Activated CD8-positive, alpha-beta T cell treated with anti-CD3 and anti-CD28 coated beads for 36 hours (primary cell): ENCODE results near the gene PTPRN2. TPM values are rescaled to one million over a fixed set of nuclear protein-coding genes. Genes with fewer than 3 reads are reported as not detected.

ENCODE experiments used
- ATAC-seq: fragments of 200-7000 bp; cut with Tn5 transposase; one replicate; pipeline ENCODE4 v1.10.0; 2021; ENCODE audit warnings: mild to moderate bottlenecking, moderate library complexity
- CTCF ChIA-PET: fragments of 350-600 bp; sonication (Branson Sonifier 250); formaldehyde crosslinking; loops from one replicate; lab custom pipeline; 2021; ENCODE audit warnings: antibody characterized with exemption; lab: Charles Lee
- POLR2A ChIA-PET: fragments of 350-600 bp; sonication (Branson Sonifier 250); formaldehyde crosslinking; loops from one replicate; lab custom pipeline; 2021; ENCODE audit warnings: antibody characterized with exemption; lab: Charles Lee
- DNase-seq: peaks from one replicate; pipeline ENCODE4 v3.0.0-alpha.2; 2020
- H3K27ac Mint-ChIP-seq: one replicate; pipeline ENCODE4 v1.8.0; 2021; ENCODE audit warnings: mild to moderate bottlenecking, mixed read lengths
- H3K27me3 Mint-ChIP-seq: one replicate; pipeline ENCODE4 v1.8.0; 2021; ENCODE audit warnings: mixed read lengths
- H3K36me3 Mint-ChIP-seq: one replicate; pipeline ENCODE4 v1.8.0; 2021; ENCODE audit warnings: low read depth, mixed read lengths
- H3K4me1 Mint-ChIP-seq: one replicate; pipeline ENCODE4 v1.8.0; 2021; ENCODE audit warnings: low read depth, mixed read lengths
- H3K4me3 Mint-ChIP-seq: one replicate; pipeline ENCODE4 v1.8.0; 2021; ENCODE audit warnings: mild to moderate bottlenecking, moderate library complexity, mixed read lengths
- H3K9me3 Mint-ChIP-seq: one replicate; pipeline ENCODE4 v1.8.0; 2021; ENCODE audit warnings: mixed read lengths
- intact Hi-C: fragments of 100-400 bp; cut with micrococcal nuclease; formaldehyde crosslinking; loops from one replicate; pipeline ENCODE4 v1.10.0; 2022
- total RNA-seq, 2 experiments: library from RNA; stranded (reverse); gene quantifications; one replicate each; pipeline ENCODE4 v1.2.3, GENCODE V29; 2021
- TF ChIP-seq, protein P1 (sequence below): fragments of 200-600 bp; IDR thresholded peaks from one replicate; pipeline ENCODE4 v1.8.0; 2022; ENCODE audit warnings: antibody characterized with exemption, mild to moderate bottlenecking

Gene PTPRN2
- total RNA-seq, 2 experiments from 2014 or later: 0.49 to 0.65 TPM

DNA sequence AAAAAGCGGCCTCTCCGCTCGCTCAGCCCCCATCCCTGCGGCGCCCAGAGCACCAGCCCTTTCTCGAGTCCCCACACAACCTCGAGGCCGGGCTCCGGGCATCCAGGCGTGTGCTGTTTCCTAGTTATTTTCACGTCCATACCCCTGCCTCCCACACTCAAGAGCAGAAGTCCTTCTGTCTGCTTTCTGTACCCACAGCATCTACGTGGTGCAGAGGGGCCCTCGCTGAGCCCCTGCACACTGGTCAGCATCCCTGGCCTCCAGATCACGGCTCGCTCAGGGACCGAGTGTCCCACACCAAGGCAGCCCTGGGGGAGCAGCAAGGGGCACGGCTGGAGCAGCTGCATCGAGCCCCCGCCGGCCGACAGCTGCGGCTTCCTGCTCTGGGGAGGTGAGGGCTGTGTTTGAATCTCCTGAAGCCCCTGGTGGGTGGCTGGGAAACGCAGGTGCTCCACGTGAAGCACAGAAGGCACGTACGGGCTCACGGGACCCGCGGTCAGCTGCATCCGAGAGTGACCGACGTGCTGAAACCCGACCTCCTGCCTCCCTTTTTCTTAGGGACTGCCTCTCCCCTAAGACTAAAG lies 917.8 kb downstream of the PTPRN2 start:
- intact Hi-C loops: no loop called here
- no peak overlapping the region for H3K4me3 Mint-ChIP-seq
- peak; percentile 28 for DNase-seq
- peak; percentile 45 for ATAC-seq
- H3K27me3 Mint-ChIP-seq: peaks cover 19% of the 10 kb centered on the region
- H3K9me3 Mint-ChIP-seq: no peaks in the 10 kb centered on the region
- CTCF ChIA-PET: no interaction called here
- no peak overlapping the region for H3K27ac Mint-ChIP-seq
- TF ChIP-seq, protein P1, sequence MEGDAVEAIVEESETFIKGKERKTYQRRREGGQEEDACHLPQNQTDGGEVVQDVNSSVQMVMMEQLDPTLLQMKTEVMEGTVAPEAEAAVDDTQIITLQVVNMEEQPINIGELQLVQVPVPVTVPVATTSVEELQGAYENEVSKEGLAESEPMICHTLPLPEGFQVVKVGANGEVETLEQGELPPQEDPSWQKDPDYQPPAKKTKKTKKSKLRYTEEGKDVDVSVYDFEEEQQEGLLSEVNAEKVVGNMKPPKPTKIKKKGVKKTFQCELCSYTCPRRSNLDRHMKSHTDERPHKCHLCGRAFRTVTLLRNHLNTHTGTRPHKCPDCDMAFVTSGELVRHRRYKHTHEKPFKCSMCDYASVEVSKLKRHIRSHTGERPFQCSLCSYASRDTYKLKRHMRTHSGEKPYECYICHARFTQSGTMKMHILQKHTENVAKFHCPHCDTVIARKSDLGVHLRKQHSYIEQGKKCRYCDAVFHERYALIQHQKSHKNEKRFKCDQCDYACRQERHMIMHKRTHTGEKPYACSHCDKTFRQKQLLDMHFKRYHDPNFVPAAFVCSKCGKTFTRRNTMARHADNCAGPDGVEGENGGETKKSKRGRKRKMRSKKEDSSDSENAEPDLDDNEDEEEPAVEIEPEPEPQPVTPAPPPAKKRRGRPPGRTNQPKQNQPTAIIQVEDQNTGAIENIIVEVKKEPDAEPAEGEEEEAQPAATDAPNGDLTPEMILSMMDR: no peak
- H3K4me1 Mint-ChIP-seq: peaks cover 27% of the 10 kb centered on the region
- no peaks in the 10 kb centered on the region for H3K36me3 Mint-ChIP-seq
- POLR2A ChIA-PET: no interaction called here

DNA sequence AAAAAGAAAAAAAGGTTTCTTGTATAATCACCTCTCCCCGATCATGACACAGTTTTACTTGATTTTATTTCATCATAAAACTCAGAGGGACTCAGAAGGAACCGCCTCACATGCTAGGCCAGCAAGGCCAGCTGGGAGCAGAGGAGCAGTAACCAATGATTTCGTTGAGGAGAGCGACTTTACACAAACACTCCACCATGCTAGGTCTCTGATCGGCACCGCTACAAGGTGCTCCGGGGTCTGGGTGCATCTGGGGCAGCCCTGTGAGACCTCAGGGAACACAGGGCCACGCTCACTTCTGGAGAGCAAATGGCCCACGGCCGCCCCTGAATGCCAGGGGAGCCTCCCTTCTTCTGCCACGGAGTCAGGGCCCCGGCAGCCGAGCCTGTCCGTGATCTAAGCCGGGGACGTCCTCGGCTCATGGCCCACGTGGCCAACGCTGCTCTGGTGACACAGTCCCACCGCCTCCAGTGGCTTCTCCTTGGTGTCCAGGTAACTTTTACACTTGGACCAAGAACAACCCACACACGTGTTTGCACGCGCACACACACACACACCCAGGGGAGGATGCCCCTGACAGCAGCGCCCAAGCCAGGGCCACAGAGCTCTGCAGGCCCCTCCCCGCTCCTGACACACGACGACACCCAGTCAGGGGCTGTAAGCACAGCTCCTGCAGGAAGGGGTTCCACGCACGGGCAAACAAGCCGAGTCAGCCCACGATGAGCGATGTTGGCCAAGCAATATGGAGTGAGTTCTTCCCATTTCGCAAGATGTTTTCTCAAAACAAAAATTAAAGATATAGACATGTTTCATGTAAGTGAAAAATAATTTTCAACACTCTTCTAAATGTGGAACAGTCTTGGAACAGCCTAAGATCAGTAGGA lies 918.5 kb downstream of the PTPRN2 start:
- intact Hi-C loops: no loop called here
- ATAC-seq: no peak
- Mint-ChIP-seq H3K4me1 (peaks cover 27% of the 10 kb centered on the region), H3K4me3 (no peak overlapping the region), H3K36me3 (no peaks in the 10 kb centered on the region), H3K27me3 (peaks cover 16% of the 10 kb centered on the region), H3K27ac (no peak overlapping the region), H3K9me3 (no peaks in the 10 kb centered on the region)
- ChIA-PET POLR2A (no interaction called here), CTCF (no interaction called here)
- TF ChIP-seq, protein P1: no peak
- no peak for DNase-seq

DNA sequence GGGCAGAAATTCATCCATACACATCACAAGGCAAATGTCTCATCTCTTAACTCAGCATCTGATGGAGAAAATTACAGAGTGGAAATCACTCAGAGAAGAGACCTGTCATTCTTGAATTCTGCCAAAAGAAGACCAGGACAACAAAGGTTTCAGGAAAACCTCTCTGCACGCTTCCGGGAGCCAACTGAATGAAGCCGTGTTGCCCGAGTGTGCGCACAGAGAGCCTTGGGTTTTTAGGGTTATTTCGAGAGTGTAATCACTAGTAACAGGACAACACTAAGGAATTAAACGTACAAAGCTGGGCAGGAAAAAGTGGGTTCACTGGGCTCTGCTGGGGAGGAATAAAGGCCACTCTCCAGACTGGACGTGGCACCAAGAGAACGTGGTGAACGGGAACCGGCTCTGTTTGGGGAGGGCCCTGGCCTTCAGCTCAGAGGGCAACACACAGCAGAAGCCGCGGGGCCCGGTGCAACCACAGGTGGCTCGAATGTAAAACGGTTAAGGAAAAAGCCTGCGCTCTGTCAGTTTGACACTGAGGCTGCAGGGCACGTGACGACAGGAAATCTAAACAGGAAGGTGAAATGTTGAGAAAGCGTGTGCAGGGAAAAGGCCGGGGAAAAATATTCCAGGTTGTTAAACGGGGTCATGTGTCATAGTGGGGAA lies 919.3 kb downstream of the PTPRN2 start:
- ChIA-PET CTCF (no interaction called here), POLR2A (no interaction called here)
- no peaks in the 10 kb centered on the region for H3K9me3 Mint-ChIP-seq
- no peak overlapping the region for H3K27ac Mint-ChIP-seq
- intact Hi-C loops: no loop called here
- no peak overlapping the region for H3K4me3 Mint-ChIP-seq
- TF ChIP-seq, protein P1: no peak
- no peaks in the 10 kb centered on the region for H3K36me3 Mint-ChIP-seq
- ATAC-seq (peak; percentile 39), DNase-seq (no peak)
- H3K4me1 Mint-ChIP-seq: peaks cover 27% of the 10 kb centered on the region
- H3K27me3 Mint-ChIP-seq: peaks cover 16% of the 10 kb centered on the region

DNA sequence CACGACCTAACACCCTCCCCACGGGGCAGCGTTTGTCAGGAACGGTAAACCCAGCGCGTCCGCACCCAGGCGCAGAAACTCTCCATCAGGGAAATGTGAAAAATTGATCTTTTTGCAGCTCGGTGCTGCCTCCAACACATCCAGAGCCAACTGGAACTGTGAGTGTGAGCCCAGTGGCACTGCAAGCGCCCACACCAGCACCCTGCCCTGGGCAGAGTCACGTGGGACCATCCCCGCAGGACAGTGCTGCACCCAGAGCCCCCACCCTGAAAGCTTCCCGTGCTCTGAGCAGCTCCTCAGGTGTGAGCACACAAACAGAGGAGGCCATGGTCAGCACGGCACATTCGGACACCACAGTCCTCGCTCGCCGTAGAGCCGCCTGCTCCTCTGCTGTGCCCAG lies 919.9 kb downstream of the PTPRN2 start:
- intact Hi-C loops: no loop called here
- TF ChIP-seq, protein P1: no peak
- H3K27ac Mint-ChIP-seq: no peak overlapping the region
- peaks cover 27% of the 10 kb centered on the region for H3K4me1 Mint-ChIP-seq
- ChIA-PET CTCF (no interaction called here), POLR2A (no interaction called here)
- ATAC-seq (no peak), DNase-seq (no peak)
- no peak overlapping the region for H3K4me3 Mint-ChIP-seq
- no peaks in the 10 kb centered on the region for H3K36me3 Mint-ChIP-seq
- H3K9me3 Mint-ChIP-seq: no peaks in the 10 kb centered on the region
- peaks cover 16% of the 10 kb centered on the region for H3K27me3 Mint-ChIP-seq

DNA sequence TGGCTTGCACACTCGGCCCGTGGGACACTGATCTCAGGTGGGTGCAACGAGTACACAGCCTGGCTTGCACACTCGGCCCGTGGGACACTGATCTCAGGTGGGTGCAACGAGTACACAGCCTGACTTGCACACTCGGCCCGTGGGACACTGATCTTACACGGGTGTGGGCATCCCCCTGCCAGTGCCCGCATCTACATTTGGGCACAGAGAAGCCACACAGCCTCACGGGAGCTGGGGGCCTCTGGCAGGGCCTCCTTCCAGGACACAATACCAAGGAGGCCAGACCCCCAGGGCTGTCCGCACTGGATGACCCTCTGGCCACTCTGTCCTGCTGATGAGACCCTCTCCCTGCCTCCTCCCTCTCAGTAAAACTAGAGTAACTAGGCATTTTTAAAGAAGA lies 920.4 kb downstream of the PTPRN2 start:
- no peaks in the 10 kb centered on the region for H3K9me3 Mint-ChIP-seq
- no peak overlapping the region for H3K27ac Mint-ChIP-seq
- peaks cover 16% of the 10 kb centered on the region for H3K27me3 Mint-ChIP-seq
- intact Hi-C loops: no loop called here
- DNase-seq (no peak), ATAC-seq (no peak)
- H3K4me1 Mint-ChIP-seq: peaks cover 27% of the 10 kb centered on the region
- no peaks in the 10 kb centered on the region for H3K36me3 Mint-ChIP-seq
- ChIA-PET CTCF (no interaction called here), POLR2A (no interaction called here)
- TF ChIP-seq, protein P1: no peak
- H3K4me3 Mint-ChIP-seq: no peak overlapping the region
